ENCODE data around the gene DOC2A. TPM values are rescaled to one million over a fixed set of nuclear protein-coding genes. Genes with fewer than 3 reads are reported as not detected.

DOC2A gene
- total and polyA plus RNA-seq, 9 of the 15 experiments (the other 6 are each of a cell fraction or from before 2014, with no cell fraction given), result 0.03 to 0.38 (median 0.28) TPM; not detected in 1

DNA sequence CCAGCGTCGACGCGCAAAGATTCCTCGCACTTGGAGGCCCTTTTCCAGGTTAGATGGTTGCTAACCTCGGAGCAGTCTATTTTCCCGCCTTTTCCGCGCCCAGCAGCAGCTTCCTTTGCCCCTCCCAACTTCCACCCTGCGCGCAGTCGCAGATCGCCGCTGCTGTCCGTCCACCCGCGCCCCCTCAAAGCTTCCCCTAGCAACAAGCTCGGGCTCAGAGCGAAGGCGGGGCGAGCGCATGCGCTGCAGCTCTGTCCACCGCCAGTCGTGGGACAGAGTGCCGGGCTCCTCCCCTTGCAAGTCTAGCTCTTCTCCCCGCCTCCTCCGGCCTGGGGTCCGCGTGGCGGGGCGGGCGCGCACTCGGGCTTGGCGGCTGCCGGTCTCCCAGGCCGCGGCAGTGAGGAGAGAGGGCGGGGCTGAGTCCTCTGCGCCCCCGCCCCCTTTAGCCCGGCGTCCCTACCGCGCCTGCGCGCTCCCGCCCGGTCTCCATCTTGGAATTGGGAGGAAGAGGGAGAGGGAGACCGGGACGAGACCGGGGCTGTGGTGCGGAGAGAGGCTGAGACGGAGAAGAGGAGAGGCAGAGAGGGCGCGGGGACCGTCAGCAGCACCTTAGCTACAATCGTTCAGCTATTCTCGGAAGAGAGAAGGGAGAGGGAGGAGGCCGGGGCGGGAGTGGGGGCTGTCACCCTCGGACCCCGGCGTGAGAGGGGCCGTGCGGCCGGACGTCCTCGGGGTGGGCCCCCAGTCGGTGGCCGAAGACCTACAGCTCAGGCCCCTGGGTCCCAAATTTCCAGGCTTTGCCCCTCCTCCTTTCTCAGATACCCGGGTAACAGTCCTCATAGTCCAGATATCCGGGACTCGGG lies 37.2 kb downstream of the DOC2A start, which contains the start of gene TAOK2 (continued):
- TF ChIP-seq, protein P1, sequence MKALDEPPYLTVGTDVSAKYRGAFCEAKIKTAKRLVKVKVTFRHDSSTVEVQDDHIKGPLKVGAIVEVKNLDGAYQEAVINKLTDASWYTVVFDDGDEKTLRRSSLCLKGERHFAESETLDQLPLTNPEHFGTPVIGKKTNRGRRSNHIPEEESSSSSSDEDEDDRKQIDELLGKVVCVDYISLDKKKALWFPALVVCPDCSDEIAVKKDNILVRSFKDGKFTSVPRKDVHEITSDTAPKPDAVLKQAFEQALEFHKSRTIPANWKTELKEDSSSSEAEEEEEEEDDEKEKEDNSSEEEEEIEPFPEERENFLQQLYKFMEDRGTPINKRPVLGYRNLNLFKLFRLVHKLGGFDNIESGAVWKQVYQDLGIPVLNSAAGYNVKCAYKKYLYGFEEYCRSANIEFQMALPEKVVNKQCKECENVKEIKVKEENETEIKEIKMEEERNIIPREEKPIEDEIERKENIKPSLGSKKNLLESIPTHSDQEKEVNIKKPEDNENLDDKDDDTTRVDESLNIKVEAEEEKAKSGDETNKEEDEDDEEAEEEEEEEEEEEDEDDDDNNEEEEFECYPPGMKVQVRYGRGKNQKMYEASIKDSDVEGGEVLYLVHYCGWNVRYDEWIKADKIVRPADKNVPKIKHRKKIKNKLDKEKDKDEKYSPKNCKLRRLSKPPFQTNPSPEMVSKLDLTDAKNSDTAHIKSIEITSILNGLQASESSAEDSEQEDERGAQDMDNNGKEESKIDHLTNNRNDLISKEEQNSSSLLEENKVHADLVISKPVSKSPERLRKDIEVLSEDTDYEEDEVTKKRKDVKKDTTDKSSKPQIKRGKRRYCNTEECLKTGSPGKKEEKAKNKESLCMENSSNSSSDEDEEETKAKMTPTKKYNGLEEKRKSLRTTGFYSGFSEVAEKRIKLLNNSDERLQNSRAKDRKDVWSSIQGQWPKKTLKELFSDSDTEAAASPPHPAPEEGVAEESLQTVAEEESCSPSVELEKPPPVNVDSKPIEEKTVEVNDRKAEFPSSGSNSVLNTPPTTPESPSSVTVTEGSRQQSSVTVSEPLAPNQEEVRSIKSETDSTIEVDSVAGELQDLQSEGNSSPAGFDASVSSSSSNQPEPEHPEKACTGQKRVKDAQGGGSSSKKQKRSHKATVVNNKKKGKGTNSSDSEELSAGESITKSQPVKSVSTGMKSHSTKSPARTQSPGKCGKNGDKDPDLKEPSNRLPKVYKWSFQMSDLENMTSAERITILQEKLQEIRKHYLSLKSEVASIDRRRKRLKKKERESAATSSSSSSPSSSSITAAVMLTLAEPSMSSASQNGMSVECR (CRISPR knock-in tag; IDR thresholded peaks at IDR 0.05), result peak; percentile 51; the same call in 1 of the 2 replicates
- TF ChIP-seq CREM (IDR thresholded peaks at IDR 0.05; ENCODE audit: low read depth) (peak; percentile 48), GABPB1 (CRISPR knock-in tag; IDR thresholded peaks at IDR 0.05) (peak; percentile 72), SIN3A (IDR thresholded peaks at IDR 0.05; ENCODE audit: borderline replicate concordance in 2 of 2, control insufficient read depth in 1 of 2, low read depth in 2 of 2, low read length in 2 of 2) (peak in 1 of 2 experiments; percentile 49; a peak in 1 of 4 replicates), ZNF12 (CRISPR knock-in tag; IDR thresholded peaks at IDR 0.05) (peak; percentile 35; the same call in 1 of the 2 replicates), HMG20B (CRISPR knock-in tag; IDR thresholded peaks at IDR 0.05) (no peak), OTX1 (CRISPR knock-in tag; IDR thresholded peaks at IDR 0.05) (peak; percentile 73; the same call in 1 of the 2 replicates), RFX5 (IDR thresholded peaks at IDR 0.05; ENCODE audit: low read depth, low read length) (peak; percentile 94), RB1 (IDR thresholded peaks at IDR 0.05; ENCODE audit: low read depth) (peak; percentile 93), CHD2 (IDR thresholded peaks at IDR 0.05; ENCODE audit: low read depth, low read length) (0 out of 2 replicates have a peak, but pooled peaks have one; percentile 8)
- TF ChIP-seq, protein P2, sequence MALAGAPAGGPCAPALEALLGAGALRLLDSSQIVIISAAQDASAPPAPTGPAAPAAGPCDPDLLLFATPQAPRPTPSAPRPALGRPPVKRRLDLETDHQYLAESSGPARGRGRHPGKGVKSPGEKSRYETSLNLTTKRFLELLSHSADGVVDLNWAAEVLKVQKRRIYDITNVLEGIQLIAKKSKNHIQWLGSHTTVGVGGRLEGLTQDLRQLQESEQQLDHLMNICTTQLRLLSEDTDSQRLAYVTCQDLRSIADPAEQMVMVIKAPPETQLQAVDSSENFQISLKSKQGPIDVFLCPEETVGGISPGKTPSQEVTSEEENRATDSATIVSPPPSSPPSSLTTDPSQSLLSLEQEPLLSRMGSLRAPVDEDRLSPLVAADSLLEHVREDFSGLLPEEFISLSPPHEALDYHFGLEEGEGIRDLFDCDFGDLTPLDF (CRISPR knock-in tag; IDR thresholded peaks at IDR 0.05), result peak; percentile 91
